HepG2 (cell line): ENCODE measurements around the gene MAS1L.

ENCODE experiments used
- BCL6 ChIP-seq: IDR thresholded peaks from 2 replicates; pipeline ENCODE4 v1.6.1; 2016; ENCODE audit warnings: missing genetic modification reagents, missing compliant biosample characterization
- CTCF ChIP-seq: sonication (generic); formaldehyde crosslinking; IDR thresholded peaks from 2 replicates; pipeline ENCODE4 v1.5.0; 2020; ENCODE audit warnings: mild to moderate bottlenecking, missing genetic modification reagents, moderate library complexity
- GABPA ChIP-seq, 2 experiments: IDR thresholded peaks; 2 replicates each; pipeline ENCODE4 v1.6.1; 2011 to 2016; ENCODE audit warnings: low read depth in 2 of 2, low read length in 1 of 2, missing biosample characterization in 1 of 2, missing genetic modification characterization in 1 of 2
- POLR2A ChIP-seq, 2 experiments: IDR thresholded peaks; 2 replicates each; pipeline ENCODE4 v1.6.1; 2011; ENCODE audit warnings: low read depth in 2 of 2, low read length in 2 of 2, mild to moderate bottlenecking in 1 of 2, moderate library complexity in 1 of 2; ENCODE audit not compliant: insufficient read depth in 1 of 2
- RBFOX2 ChIP-seq: fragments of 200-400 bp; formaldehyde crosslinking; IDR thresholded peaks from 2 replicates; pipeline ENCODE4 v1.6.1; 2017; ENCODE audit warnings: low read depth, mild to moderate bottlenecking, low read length
- RCOR2 ChIP-seq: IDR thresholded peaks from 2 replicates; pipeline ENCODE4 v1.6.1; 2016; ENCODE audit warnings: missing biosample characterization, missing genetic modification reagents
- ZFP36 ChIP-seq: fragments of 150-350 bp; IDR thresholded peaks from 2 replicates; pipeline ENCODE4 v1.6.1; 2018; ENCODE audit warnings: borderline replicate concordance, low read length, low read depth; ENCODE audit not compliant: partially characterized antibody
- ZNF263 ChIP-seq: sonication (generic); formaldehyde crosslinking; IDR thresholded peaks from 2 replicates; pipeline ENCODE4 v1.4.0; 2020; ENCODE audit warnings: missing genetic modification reagents
- ZNF446 ChIP-seq: sonication (generic); formaldehyde crosslinking; IDR thresholded peaks from 2 replicates; pipeline ENCODE4 v1.5.0; 2020; ENCODE audit warnings: mild to moderate bottlenecking, missing genetic modification reagents
- ZNF691 ChIP-seq: sonication (generic); formaldehyde crosslinking; IDR thresholded peaks from 2 replicates; pipeline ENCODE4 v1.4.0; 2020; ENCODE audit warnings: missing genetic modification reagents, low read depth, mild to moderate bottlenecking, borderline replicate concordance
- TF ChIP-seq, protein P1 (sequence below): sonication (generic); formaldehyde crosslinking; IDR thresholded peaks from 2 replicates; pipeline ENCODE4 v1.5.1; 2020; ENCODE audit warnings: mild to moderate bottlenecking, missing genetic modification reagents, moderate library complexity
- TF ChIP-seq, protein P2 (sequence below): sonication (generic); formaldehyde crosslinking; IDR thresholded peaks from 2 replicates; pipeline ENCODE4 v1.5.1; 2020; ENCODE audit warnings: mild to moderate bottlenecking, missing genetic modification reagents, moderate library complexity

DNA sequence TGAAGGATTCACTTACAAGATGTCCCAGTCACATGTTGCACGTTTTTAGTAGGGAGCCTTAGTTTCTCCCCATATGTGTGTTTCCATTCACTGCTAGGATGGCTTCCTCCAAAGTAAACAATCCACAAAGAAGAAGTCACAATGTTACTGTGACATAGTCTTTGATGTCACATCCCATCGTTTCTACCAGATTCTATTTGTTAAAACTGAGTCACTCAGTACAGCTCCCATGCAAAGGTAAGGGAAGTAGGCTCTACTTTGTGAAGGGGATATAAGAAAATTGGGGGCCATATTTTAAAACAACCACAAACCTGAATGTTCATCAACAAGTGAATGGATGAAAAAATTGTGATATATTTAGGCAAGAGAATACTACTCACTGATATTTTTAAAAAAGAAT lies 30.8 kb downstream of the MAS1L start, which contains the start of the genes OR11A1 and OR2H1:
- TF ChIP-seq, protein P1, sequence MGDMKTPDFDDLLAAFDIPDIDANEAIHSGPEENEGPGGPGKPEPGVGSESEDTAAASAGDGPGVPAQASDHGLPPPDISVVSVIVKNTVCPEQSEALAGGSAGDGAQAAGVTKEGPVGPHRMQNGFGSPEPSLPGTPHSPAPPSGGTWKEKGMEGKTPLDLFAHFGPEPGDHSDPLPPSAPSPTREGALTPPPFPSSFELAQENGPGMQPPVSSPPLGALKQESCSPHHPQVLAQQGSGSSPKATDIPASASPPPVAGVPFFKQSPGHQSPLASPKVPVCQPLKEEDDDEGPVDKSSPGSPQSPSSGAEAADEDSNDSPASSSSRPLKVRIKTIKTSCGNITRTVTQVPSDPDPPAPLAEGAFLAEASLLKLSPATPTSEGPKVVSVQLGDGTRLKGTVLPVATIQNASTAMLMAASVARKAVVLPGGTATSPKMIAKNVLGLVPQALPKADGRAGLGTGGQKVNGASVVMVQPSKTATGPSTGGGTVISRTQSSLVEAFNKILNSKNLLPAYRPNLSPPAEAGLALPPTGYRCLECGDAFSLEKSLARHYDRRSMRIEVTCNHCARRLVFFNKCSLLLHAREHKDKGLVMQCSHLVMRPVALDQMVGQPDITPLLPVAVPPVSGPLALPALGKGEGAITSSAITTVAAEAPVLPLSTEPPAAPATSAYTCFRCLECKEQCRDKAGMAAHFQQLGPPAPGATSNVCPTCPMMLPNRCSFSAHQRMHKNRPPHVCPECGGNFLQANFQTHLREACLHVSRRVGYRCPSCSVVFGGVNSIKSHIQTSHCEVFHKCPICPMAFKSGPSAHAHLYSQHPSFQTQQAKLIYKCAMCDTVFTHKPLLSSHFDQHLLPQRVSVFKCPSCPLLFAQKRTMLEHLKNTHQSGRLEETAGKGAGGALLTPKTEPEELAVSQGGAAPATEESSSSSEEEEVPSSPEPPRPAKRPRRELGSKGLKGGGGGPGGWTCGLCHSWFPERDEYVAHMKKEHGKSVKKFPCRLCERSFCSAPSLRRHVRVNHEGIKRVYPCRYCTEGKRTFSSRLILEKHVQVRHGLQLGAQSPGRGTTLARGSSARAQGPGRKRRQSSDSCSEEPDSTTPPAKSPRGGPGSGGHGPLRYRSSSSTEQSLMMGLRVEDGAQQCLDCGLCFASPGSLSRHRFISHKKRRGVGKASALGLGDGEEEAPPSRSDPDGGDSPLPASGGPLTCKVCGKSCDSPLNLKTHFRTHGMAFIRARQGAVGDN (CRISPR knock-in tag), result no peak
- TF ChIP-seq BCL6, result no peak
- no peak for TF ChIP-seq ZFP36
- TF ChIP-seq ZNF691 (CRISPR knock-in tag), result no peak
- no peak for TF ChIP-seq RBFOX2
- TF ChIP-seq, protein P2, sequence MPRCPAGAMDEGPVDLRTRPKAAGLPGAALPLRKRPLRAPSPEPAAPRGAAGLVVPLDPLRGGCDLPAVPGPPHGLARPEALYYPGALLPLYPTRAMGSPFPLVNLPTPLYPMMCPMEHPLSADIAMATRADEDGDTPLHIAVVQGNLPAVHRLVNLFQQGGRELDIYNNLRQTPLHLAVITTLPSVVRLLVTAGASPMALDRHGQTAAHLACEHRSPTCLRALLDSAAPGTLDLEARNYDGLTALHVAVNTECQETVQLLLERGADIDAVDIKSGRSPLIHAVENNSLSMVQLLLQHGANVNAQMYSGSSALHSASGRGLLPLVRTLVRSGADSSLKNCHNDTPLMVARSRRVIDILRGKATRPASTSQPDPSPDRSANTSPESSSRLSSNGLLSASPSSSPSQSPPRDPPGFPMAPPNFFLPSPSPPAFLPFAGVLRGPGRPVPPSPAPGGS (CRISPR knock-in tag), result no peak
- no peak for TF ChIP-seq ZNF263 (CRISPR knock-in tag)
- no peak for TF ChIP-seq GABPA (IDR thresholded peaks at IDR 0.05; ENCODE audit: low read depth, low read length)
- no peak for TF ChIP-seq GABPA (CRISPR knock-in tag; IDR thresholded peaks at IDR 0.05; ENCODE audit: low read depth)
- no peak for TF ChIP-seq ZNF446
- TF ChIP-seq POLR2A (IDR thresholded peaks at IDR 0.05; ENCODE audit: insufficient read depth in 1 of 2, low read depth in 2 of 2, low read length in 2 of 2), result no peak
- no peak for TF ChIP-seq RCOR2 (CRISPR knock-in tag)
- TF ChIP-seq CTCF (CRISPR knock-in tag), result no peak
